ENCODE data around the gene RPS17. TPM values are rescaled to one million over a fixed set of nuclear protein-coding genes. Genes with fewer than 3 reads are reported as not detected.
"Not testable (repeated sequence)": the region's sequence is repeated elsewhere in the genome, so short reads cannot be mapped to it uniquely, and the experiment has no call there.

RPS17 gene
- total and polyA plus RNA-seq, 2 donors from 2014 or later, result 1,125 to 2,465 TPM

DNA sequence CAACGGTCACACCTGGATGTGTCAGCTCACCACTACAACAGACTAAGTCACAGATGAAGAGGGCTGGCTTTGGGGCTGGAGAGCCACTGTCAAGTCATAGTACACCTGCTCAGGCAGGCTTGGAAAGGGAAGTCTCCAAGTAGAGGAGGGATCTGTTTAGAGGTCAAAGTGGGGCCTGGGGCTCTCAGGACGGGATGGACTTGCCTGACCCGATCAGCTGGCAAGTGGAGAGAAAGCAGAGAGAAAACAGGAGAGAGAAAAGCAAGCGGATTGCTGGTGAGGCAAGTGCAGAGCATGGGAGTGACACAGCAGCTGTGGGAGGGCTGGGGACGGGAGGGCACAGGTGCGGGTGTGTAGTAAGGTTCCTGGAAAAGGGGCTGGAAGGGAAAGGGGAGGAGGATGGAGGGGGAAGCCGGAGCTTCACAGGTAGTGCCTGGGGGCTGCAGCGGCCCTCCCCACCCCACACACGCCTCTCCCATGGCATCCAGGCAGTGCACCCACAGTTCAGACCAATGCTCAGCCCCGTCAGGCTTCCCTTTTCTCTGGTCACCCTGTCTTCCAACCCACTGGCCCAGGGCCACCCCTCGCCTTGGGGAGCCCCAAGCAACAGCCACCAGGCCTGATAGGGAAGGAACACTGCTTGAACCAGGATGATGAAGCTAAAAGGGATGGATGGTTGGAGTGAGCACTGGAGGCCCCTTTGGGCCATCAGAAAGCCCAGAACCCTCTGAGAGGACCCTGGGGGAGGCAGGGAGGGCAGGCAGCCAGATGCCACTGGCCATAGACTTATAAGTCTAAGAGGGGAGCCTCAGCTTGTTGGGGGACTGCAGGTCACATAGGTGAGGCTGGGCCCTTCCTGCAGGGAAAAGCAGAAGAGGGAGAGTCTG is 8.5 kb downstream of the RPS17 start:
- intact Hi-C loops (cut with DNase I), result no loop called here
- H3K27me3 ChIP-seq (ENCODE audit: control insufficient read depth, insufficient read depth, low read length), result no peaks in the 10 kb centered on the region
- DNase-seq (peak in 1 of 5 donors; percentile 30), FAIRE-seq (no peak)
- H3K4me3 ChIP-seq (ENCODE audit: low read length in 3 of 3), result no peak overlapping the region
- H3K4me1 ChIP-seq (ENCODE audit: control insufficient read depth in 2 of 3, insufficient read depth in 2 of 3, low read depth in 1 of 3, low read length in 3 of 3), result peaks cover 0 to 2% (median 0%) of the 10 kb centered on the region in 3 donors
- no peak overlapping the region for H3K9ac ChIP-seq (ENCODE audit: low read length in 3 of 3)
- H3K9me3 ChIP-seq (ENCODE audit: control insufficient read depth in 2 of 3, insufficient read depth in 1 of 3, low read length in 3 of 3), result no peaks in the 10 kb centered on the region
- no peak overlapping the region for H3K27ac ChIP-seq (ENCODE audit: low read depth in 2 of 2, low read length in 2 of 2)
- TF ChIP-seq, protein P1, sequence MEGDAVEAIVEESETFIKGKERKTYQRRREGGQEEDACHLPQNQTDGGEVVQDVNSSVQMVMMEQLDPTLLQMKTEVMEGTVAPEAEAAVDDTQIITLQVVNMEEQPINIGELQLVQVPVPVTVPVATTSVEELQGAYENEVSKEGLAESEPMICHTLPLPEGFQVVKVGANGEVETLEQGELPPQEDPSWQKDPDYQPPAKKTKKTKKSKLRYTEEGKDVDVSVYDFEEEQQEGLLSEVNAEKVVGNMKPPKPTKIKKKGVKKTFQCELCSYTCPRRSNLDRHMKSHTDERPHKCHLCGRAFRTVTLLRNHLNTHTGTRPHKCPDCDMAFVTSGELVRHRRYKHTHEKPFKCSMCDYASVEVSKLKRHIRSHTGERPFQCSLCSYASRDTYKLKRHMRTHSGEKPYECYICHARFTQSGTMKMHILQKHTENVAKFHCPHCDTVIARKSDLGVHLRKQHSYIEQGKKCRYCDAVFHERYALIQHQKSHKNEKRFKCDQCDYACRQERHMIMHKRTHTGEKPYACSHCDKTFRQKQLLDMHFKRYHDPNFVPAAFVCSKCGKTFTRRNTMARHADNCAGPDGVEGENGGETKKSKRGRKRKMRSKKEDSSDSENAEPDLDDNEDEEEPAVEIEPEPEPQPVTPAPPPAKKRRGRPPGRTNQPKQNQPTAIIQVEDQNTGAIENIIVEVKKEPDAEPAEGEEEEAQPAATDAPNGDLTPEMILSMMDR (IDR thresholded peaks at IDR 0.05; ENCODE audit: borderline replicate concordance, extremely low read depth, insufficient read depth), result no peak
- H3K36me3 ChIP-seq (ENCODE audit: control insufficient read depth in 2 of 3, insufficient read depth in 3 of 3, low read length in 3 of 3), result peaks cover 2 to 13% (median 8%) of the 10 kb centered on the region in 3 donors

DNA sequence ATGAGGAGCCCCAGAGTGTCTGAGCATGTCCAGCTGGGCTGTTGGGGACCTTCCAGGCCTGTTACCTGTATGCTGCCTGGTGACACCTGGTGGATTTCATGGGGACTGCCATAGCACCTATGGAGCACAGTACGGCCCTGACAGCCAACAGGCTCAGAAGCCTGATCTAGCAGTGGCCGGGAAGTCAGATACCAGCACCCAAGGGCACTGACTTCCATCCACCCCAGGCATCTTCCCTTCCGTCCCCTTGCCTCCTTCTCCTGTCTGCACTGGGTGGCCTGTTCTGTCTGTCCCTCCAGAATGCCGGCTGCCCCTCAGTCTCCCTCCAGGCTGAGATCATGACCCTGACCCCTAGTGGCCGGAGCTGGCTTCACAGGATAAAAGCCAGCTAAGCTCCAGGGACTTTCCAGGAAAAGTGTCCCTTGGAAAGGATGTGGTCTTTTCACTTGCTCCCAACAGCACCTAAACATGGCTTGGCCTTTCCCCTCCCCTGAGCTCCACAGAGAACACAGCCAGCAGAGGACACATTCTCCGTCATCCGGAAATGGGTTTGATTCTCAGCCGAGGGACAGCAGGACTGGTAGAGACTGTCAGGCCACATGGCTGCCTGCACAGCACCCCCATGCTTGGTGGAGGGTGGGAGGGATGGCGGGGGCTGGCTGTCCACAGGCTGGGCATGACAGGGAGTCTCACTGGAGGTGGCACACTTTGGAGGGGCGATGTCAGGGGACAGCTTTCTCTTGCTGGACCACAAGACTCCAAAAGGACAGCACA is 9.5 kb downstream of the RPS17 start:
- Histone ChIP-seq H3K9me3 (ENCODE audit: control insufficient read depth in 2 of 3, insufficient read depth in 1 of 3, low read length in 3 of 3) (no peaks in the 10 kb centered on the region), H3K36me3 (ENCODE audit: control insufficient read depth in 2 of 3, insufficient read depth in 3 of 3, low read length in 3 of 3) (peaks cover 0 to 4% (median 2%) of the 10 kb centered on the region in 3 donors), H3K4me1 (ENCODE audit: control insufficient read depth in 2 of 3, insufficient read depth in 2 of 3, low read depth in 1 of 3, low read length in 3 of 3) (peaks cover 0 to 2% (median 0%) of the 10 kb centered on the region in 3 donors), H3K27me3 (ENCODE audit: control insufficient read depth, insufficient read depth, low read length) (no peaks in the 10 kb centered on the region), H3K9ac (ENCODE audit: low read length in 3 of 3) (peak overlapping the region; percentile 23 to 44 (median 34)), H3K4me3 (ENCODE audit: low read length in 3 of 3) (peak overlapping the region; percentile 42 to 55 (median 54)), H3K27ac (ENCODE audit: low read depth in 2 of 2, low read length in 2 of 2) (no peak overlapping the region)
- intact Hi-C loops (cut with DNase I), result no loop called here
- TF ChIP-seq, protein P1 (IDR thresholded peaks at IDR 0.05; ENCODE audit: borderline replicate concordance, extremely low read depth, insufficient read depth), result peak; percentile 60
- FAIRE-seq (no peak), DNase-seq (peak; percentile 79 to 87 (median 82))

DNA sequence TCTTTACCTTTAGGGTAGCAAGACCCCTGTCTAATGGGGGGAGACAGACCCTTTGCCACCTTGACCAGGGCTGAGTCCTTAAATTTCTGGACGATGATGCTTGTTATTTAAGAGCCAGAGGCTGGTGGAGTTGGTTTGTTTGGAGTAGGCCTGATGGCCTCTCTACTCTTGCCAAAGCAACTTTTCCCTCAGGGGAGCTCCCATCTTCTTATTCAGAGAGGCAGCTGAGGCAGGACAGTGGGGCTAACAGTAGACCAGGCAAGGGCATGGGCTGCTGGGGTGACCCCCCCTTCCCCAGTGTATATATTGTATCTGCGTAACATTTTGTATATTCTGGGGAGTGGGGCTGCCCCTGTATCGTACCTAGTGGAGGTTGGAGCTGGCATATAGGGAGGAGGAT is 10.3 kb downstream of the RPS17 start:
- Histone ChIP-seq H3K27me3 (ENCODE audit: control insufficient read depth, insufficient read depth, low read length) (no peaks in the 10 kb centered on the region), H3K4me3 (ENCODE audit: low read length in 3 of 3) (no peak overlapping the region), H3K9me3 (ENCODE audit: control insufficient read depth in 2 of 3, insufficient read depth in 1 of 3, low read length in 3 of 3) (no peaks in the 10 kb centered on the region), H3K36me3 (ENCODE audit: control insufficient read depth in 2 of 3, insufficient read depth in 3 of 3, low read length in 3 of 3) (peaks cover 0 to 3% (median 0%) of the 10 kb centered on the region in 3 donors), H3K9ac (ENCODE audit: low read length in 3 of 3) (no peak overlapping the region), H3K4me1 (ENCODE audit: control insufficient read depth in 2 of 3, insufficient read depth in 2 of 3, low read depth in 1 of 3, low read length in 3 of 3) (peaks cover 0 to 2% (median 0%) of the 10 kb centered on the region in 3 donors), H3K27ac (ENCODE audit: low read depth in 2 of 2, low read length in 2 of 2) (no peak overlapping the region)
- DNase-seq, result peak in 1 of 5 donors; percentile 31
- FAIRE-seq, result no peak
- TF ChIP-seq, protein P1 (IDR thresholded peaks at IDR 0.05; ENCODE audit: borderline replicate concordance, extremely low read depth, insufficient read depth), result no peak
- intact Hi-C loops (cut with DNase I), result no loop called here

DNA sequence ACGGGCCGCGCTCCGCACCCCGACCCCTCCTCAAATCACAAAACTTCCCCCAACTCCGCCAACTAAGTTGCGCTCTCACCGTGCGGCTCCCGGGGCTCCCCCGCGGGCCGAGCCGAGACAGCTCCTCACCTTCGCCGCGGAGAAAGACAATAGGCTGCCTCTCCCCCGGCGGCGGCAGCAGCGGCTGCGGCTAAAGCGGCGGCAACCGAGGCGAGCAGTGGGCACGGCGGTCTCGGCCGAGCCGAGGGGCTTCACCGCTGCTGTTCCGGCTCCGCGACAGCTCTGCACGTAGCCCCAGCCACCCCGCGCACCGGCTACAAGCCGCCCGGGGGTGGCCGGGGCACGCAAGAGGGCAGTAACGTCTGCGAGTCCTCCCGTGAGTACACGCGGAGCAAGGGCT is 26.7 kb downstream of the RPS17 start:
- FAIRE-seq; H3K27ac ChIP-seq (ENCODE audit: low read depth in 2 of 2, low read length in 2 of 2); H3K4me1 ChIP-seq (ENCODE audit: control insufficient read depth in 2 of 3, insufficient read depth in 2 of 3, low read depth in 1 of 3, low read length in 3 of 3); DNase-seq; H3K9me3 ChIP-seq (ENCODE audit: control insufficient read depth in 2 of 3, insufficient read depth in 1 of 3, low read length in 3 of 3); H3K4me3 ChIP-seq (ENCODE audit: low read length in 3 of 3); H3K27me3 ChIP-seq (ENCODE audit: control insufficient read depth, insufficient read depth, low read length); H3K9ac ChIP-seq (ENCODE audit: low read length in 3 of 3); H3K36me3 ChIP-seq (ENCODE audit: control insufficient read depth in 2 of 3, insufficient read depth in 3 of 3, low read length in 3 of 3); intact Hi-C loops (cut with DNase I): not testable (repeated sequence)

DNA sequence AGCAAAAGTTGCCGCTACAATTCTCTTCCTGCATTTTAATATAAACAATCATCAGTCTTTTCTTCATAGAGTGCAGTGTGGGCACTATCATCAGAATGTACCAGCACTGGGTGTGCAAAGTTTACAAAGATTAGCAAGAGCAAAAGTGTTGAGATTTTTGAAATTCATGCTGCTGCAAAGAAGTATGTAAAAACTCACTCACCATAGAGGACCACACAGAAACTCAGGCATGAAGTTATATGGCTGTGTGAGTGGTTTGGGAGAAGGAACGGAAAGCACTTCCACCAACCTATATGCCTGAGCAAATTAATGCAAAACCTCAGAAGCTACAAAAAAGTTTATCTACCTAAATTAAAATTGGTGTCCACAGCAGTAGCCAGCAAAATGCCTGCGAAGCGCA is 32.6 kb downstream of the RPS17 start:
- H3K36me3 ChIP-seq (ENCODE audit: control insufficient read depth in 2 of 3, insufficient read depth in 3 of 3, low read length in 3 of 3); H3K27me3 ChIP-seq (ENCODE audit: control insufficient read depth, insufficient read depth, low read length); H3K9me3 ChIP-seq (ENCODE audit: control insufficient read depth in 2 of 3, insufficient read depth in 1 of 3, low read length in 3 of 3); DNase-seq; H3K9ac ChIP-seq (ENCODE audit: low read length in 3 of 3); H3K4me3 ChIP-seq (ENCODE audit: low read length in 3 of 3); FAIRE-seq; H3K27ac ChIP-seq (ENCODE audit: low read depth in 2 of 2, low read length in 2 of 2); H3K4me1 ChIP-seq (ENCODE audit: control insufficient read depth in 2 of 3, insufficient read depth in 2 of 3, low read depth in 1 of 3, low read length in 3 of 3); intact Hi-C loops (cut with DNase I): not testable (repeated sequence)

Measured in kidney (tissue), 14 donors.